ACC112 (cell line): Measurements from ENCODE around the gene MRGPRG.

ENCODE experiments used
- H2AFZ ChIP-seq: fragments of 200-600 bp; sonication (generic); one replicate; pipeline ENCODE4 v1.6.0; 2017; ENCODE audit warnings: antibody characterized with exemption, low read length; ENCODE audit not compliant: unreplicated experiment
- H3K27ac ChIP-seq: fragments of 200-600 bp; sonication (generic); 2 replicates; pipeline ENCODE4 v1.5.1; 2014; ENCODE audit warnings: low read depth, mild to moderate bottlenecking, antibody characterized with exemption, low read length, moderate library complexity
- H3K27me3 ChIP-seq: fragments of 200-600 bp; sonication (generic); 2 replicates; pipeline ENCODE4 v1.6.1; 2014; ENCODE audit warnings: mild to moderate bottlenecking, antibody characterized with exemption, low read length, moderate library complexity, mixed read lengths; ENCODE audit not compliant: insufficient read depth
- H3K36me3 ChIP-seq: fragments of 200-600 bp; sonication (generic); 2 replicates; pipeline ENCODE4 v1.6.1; 2016; ENCODE audit warnings: mild to moderate bottlenecking, antibody characterized with exemption, low read length, moderate library complexity, mixed read lengths; ENCODE audit not compliant: insufficient read depth
- H3K4me1 ChIP-seq: fragments of 200-600 bp; sonication (generic); one replicate; pipeline ENCODE4 v1.6.1; 2016; ENCODE audit warnings: low read length, mixed read lengths; ENCODE audit not compliant: insufficient read depth, unreplicated experiment, control insufficient read depth
- H3K4me3 ChIP-seq: fragments of 200-600 bp; sonication (generic); 2 replicates; pipeline ENCODE4 v1.5.1; 2014; ENCODE audit warnings: mild to moderate bottlenecking, low read depth, low read length
- H3K79me2 ChIP-seq: fragments of 200-600 bp; sonication (generic); one replicate; pipeline ENCODE4 v1.6.0; 2016; ENCODE audit warnings: low read length; ENCODE audit not compliant: control insufficient read depth, unreplicated experiment, insufficient read depth

Gene MRGPRG

DNA sequence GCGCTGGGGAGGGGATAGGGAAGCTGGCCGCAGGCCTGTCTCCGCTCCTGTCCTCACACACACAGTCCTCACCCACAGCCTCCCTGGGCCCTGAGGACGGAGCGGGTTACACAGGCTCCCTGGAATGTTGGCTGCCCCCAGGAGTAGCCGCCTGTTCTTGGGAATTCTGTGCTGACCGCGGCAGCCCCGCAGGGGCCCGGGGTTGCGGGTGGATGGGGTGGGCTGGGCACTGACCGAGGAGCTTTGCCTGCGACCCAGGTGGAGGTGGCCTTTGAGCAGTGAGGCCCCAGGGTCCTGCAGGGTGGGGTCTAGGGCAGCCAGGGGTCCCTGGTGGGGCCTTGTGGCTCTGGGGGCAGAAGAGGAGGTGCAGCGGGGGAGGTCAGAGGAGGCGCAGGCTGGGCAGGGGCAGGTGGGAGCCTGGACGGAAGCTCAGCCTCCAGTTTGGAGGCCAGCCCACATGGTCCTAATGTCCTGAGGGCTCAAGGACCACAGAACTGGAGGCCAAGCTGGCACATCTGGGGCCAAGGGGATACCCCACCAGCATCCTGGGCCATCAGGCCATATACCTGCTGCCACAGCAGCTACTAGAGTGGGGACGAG lies 6.6 kb upstream of the MRGPRG start:
- no peaks in the 10 kb centered on the region for H3K79me2 ChIP-seq
- no peaks in the 10 kb centered on the region for H3K36me3 ChIP-seq
- H3K27me3 ChIP-seq, result peaks cover 50% of the 10 kb centered on the region
- H3K27ac ChIP-seq, result no peak overlapping the region
- no peaks in the 10 kb centered on the region for H3K4me1 ChIP-seq
- H2AFZ ChIP-seq, result no peak overlapping the region
- no peak overlapping the region for H3K4me3 ChIP-seq

DNA sequence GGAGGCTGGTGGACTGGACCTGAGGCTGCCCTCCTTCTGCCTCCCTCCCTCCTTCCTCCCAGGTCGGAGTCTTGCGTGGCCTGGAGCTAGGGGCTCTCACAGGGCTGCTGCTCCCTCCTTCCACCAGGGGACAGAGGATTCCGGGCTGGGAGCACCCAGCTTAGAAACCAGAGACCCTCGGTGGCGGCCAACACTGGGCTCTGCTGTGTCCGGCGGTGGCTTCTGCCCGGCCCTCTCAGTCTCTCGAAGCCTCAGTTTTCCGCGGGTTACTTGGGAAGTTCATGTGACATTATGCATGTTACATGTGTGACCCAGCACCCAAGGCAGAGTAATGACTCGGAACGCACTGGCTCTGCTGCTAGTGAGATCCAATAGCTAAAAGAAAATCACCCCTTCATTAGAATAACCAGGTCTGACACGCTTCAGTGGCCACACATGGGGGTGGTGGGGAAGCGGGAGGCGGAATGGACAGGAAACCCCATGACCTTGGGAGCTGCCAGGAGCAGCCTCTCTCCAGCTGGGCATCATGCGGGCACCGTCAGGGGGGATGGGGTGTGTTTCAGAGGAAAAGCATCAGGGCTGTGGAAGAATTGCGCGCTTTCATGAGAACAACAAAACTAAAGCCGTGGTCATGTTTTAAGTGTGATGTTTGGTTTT lies 5.9 kb upstream of the MRGPRG start:
- H3K27ac ChIP-seq, result no peak overlapping the region
- H3K4me1 ChIP-seq, result no peaks in the 10 kb centered on the region
- no peaks in the 10 kb centered on the region for H3K36me3 ChIP-seq
- H3K4me3 ChIP-seq, result no peak overlapping the region
- H3K79me2 ChIP-seq, result no peaks in the 10 kb centered on the region
- H2AFZ ChIP-seq, result no peak overlapping the region
- peaks cover 48% of the 10 kb centered on the region for H3K27me3 ChIP-seq

DNA sequence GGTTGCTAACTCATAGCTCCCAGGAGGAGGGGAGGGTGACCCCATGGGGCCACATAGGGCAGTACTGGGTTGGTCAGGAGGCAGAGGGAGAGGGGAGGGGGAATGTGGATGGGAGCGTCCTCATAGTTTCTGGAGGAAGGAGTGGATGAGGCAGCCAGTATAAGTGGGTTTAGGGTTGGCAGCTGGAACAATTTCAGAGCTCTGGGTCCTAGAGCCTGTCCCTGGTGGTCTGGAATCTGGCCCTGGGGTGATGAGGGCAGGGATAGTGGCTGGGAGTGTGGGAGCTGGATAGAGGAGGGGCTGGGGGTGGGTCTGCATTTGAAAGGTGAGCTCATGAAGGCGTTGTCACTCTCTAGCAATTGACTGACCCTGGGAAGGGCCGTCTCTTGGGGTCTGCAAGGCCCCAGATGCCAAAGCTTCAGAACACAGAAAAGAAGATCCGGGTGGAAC lies 5.3 kb upstream of the MRGPRG start:
- no peak overlapping the region for H2AFZ ChIP-seq
- H3K27me3 ChIP-seq, result peaks cover 51% of the 10 kb centered on the region
- no peak overlapping the region for H3K27ac ChIP-seq
- no peak overlapping the region for H3K4me3 ChIP-seq
- H3K36me3 ChIP-seq, result no peaks in the 10 kb centered on the region
- H3K4me1 ChIP-seq, result no peaks in the 10 kb centered on the region
- H3K79me2 ChIP-seq, result no peaks in the 10 kb centered on the region

DNA sequence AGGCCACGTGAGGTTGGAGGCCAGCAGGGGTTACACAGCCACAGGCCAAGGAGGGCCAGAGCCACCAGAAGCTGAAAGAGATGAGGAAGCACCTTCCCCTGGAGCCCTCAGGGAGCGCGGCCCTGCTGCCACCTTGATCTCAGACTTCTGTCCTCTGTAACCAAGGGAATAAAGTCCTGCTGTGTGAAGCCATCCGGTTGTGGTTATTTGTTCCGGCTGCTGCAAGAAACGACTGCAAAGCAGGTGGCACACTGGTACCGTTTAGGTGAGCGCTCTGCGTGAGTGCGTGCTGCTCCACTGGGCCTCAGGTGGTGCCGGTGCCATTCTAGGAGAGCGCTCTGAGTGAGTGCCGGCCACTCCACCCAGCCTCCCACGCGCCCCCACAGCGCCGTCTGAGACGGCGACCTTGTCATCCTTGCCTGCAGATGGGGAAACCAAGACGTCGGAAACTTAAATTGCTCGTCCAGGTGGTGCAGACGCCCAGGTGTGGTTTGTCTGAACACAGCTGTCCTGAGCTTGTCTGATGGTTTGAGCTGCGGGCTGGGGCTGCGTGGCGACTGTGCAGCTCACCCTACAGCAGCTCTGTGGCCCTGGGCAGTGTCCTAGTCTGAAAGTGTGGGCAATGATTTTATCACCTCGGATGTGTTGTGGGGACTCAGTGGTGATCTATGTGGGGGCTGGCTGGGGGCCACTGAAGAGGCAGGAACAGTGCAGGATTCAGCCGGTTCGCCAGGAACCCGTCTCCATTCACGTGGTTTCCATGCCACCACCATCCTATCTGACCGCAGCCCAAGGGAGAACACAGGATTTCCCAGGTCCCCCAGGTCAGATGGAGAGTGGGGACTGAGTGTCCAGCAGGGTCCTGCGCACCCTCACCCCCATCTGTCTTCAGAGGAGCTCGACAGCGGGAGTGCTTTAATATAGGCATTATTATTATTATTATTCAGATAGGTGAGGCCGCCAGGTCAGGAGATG lies 4.6 kb upstream of the MRGPRG start:
- Histone ChIP-seq H2AFZ (no peak overlapping the region), H3K79me2 (no peaks in the 10 kb centered on the region), H3K36me3 (no peaks in the 10 kb centered on the region), H3K4me3 (no peak overlapping the region), H3K4me1 (no peaks in the 10 kb centered on the region), H3K27me3 (peaks cover 54% of the 10 kb centered on the region), H3K27ac (no peak overlapping the region)

DNA sequence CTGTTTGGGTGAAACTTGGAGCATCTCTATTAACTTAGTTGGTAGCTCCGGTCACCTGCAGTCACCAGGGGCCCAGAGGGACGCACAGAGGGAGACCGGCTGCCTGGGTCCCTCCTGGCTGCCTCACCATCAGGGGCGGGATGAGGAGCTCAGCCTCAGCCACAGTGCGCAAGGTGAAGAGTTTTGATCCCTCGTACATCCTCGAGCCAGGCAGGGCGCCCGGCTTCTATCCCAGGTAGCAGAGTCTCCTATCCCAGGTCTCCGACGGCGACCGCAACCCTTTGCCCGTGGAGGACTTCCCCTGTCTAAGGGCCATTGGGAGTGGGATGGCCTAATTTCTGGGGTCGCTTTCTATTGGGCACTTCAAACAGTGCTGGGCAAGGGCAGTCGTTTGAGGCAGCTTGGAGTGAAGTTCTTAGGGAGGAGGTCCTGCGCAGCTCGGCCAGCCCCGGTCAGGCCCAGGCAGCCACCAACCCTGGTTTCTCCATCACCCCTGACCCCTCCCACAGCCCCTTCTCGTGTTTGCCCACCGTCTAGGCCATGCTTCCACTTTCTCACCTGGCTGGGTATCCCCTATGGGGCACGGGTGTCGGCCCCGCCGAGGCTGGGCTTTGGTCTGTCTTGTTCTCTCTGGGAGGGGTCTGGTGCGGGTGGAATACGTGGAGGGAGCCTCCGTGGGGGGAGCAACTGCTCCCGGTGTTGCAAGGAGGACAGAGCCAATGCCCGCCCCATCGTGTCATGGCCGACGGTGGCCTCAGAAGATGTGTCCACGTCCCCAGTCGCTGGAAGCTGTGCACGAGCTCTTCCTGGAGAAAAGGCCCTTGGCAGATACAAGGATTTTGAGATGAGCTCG lies 3.6 kb upstream of the MRGPRG start:
- Histone ChIP-seq H3K79me2 (no peaks in the 10 kb centered on the region), H3K27me3 (peaks cover 54% of the 10 kb centered on the region), H2AFZ (no peak overlapping the region), H3K4me3 (no peak overlapping the region), H3K36me3 (no peaks in the 10 kb centered on the region), H3K27ac (no peak overlapping the region), H3K4me1 (no peaks in the 10 kb centered on the region)

DNA sequence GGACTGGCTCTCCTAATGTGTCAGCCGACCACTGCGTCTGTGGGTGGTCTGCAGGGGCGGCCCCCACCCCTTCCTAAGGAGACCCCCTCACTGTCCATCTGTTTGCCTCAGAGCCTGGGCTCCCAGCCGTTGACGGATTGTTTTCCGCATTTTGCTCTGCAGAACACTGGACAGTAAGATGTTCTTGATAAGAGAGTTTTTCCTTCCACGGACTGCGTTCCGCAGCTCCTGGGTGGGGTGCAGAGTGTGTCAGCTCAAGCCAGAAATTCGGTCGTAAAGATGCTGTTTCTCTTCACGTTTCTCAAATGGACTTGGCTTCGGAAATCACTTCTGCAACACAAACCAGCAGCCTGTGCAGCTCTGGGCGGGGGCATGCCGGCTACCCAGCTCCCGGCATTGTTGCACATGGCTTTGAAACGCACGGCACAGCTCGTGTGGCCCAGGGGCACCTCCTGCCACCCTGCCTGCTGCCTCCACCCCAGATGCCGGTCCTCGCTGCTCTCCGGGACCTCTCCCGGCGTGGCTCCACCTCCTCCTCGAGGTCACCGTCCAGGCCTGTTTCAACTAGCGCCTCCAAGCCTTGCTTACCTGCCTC lies 2.9 kb upstream of the MRGPRG start:
- H3K79me2 ChIP-seq, result no peaks in the 10 kb centered on the region
- H3K27ac ChIP-seq, result no peak overlapping the region
- H3K36me3 ChIP-seq, result no peaks in the 10 kb centered on the region
- H3K4me1 ChIP-seq, result no peaks in the 10 kb centered on the region
- H3K27me3 ChIP-seq, result peaks cover 54% of the 10 kb centered on the region
- no peak overlapping the region for H2AFZ ChIP-seq
- H3K4me3 ChIP-seq, result no peak overlapping the region

DNA sequence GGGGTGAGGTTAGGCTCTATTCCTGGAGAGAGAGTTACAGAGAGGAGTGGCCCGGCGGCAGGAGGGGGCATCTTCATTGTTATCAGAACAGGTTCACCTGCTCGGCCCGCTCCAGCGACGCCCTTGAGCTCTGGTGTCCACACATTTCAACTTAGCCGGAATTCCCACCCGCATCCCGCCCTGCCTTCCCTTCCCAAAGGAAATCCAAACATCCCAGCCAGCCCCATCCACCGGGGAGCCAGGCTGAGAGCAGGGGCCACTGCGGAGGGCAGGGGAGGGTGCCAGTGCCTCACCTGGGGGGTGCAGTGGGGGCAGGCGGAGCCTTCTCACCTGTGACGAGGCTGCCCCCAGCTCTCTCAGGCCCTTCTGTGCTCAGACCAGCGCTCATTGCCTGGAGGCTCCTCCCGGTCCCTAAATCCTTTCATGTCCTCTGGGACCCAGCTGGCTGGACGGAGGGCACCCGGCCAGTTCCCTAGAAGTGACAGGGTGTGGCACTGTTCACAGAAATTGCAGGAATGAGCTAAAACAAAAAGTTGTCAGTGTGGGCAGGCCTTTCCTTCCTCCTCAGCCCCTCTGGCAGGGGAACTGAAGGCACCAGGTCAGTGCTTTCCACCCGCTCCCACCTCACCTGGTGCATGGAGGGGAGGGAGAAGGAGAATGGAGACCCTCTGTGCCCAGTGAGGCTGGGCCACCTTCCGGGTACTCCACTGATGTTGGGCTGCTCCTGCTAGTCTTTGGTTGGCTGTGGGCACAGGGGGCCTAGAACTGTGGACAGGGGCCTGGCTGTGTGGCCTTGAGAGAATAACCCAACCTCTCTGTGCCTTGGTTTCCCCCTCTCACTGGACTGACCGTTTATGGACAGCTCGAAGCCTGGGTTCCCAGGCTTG lies 2.2 kb upstream of the MRGPRG start:
- Histone ChIP-seq H3K27me3 (peaks cover 59% of the 10 kb centered on the region), H2AFZ (no peak overlapping the region), H3K4me3 (no peak overlapping the region), H3K36me3 (no peaks in the 10 kb centered on the region), H3K4me1 (no peaks in the 10 kb centered on the region), H3K27ac (no peak overlapping the region), H3K79me2 (no peaks in the 10 kb centered on the region)

DNA sequence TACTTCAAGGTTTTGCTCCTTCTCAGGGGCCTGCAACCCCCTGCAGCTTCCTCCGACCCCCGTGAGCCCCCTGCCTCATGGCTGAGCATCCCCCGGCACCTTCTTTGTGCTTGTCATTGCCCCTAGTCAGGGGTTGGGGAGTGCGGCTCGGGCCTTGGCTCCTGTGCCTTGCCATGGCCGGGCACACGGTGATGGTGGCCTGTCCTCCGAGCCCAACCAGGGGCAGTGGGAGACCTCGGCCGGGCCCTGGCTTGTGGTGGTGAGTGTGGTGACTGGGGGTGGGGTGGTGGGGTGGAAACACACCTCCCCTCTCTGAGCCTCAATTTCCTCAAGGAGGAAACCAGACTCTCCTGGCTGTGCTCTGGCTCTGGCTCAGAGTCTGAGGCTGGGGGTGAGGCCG lies 1.5 kb upstream of the MRGPRG start:
- Histone ChIP-seq H3K79me2 (no peaks in the 10 kb centered on the region), H3K4me1 (no peaks in the 10 kb centered on the region), H3K4me3 (no peak overlapping the region), H2AFZ (no peak overlapping the region), H3K27me3 (peaks cover 63% of the 10 kb centered on the region), H3K27ac (no peak overlapping the region), H3K36me3 (no peaks in the 10 kb centered on the region)

DNA sequence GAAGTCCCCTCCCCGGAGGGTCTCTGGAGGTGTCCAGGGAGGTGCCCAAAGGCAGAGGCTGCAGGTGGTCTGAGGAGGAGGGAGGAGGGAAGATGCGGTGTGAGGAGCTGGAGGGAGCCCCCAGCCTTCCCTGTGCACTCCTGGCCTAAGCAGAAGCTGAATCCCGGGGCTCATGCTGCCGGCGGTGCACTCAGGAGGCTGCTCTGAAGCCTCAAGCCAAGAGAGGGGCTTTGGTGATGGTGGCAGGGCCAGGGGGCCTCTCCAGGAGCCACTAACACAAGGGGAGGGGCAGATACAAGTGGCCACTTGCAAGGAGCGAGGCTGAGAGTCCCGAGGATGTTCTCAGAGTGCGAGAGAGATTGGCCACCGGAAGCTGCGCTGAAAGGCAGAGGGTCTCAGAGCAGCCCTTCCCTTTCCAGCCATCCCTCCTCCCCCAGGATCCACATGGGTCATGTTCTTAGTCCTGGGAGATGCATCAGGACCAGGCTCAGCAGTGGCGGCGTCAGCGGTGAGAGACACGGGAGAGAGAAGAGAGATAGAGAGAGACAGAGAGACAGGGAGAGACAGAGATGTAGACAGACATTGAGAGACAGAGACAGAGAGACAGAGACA lies 774 bp upstream of the MRGPRG start:
- Histone ChIP-seq H3K36me3 (no peaks in the 10 kb centered on the region), H3K4me3 (no peak overlapping the region), H3K79me2 (no peaks in the 10 kb centered on the region), H3K27ac (no peak overlapping the region), H3K27me3 (peaks cover 63% of the 10 kb centered on the region), H3K4me1 (no peaks in the 10 kb centered on the region), H2AFZ (no peak overlapping the region)
